Stimulated activated CD4-positive, alpha-beta T cell treated with anti-CD3 and anti-CD28 coated beads, Interleukin-15, amount 100 ng/mL, for 24 hours (primary cell): ENCODE measurements around the gene KASH5.

ENCODE experiments used
- DNase-seq: peaks from one replicate; pipeline ENCODE4 v3.0.0-alpha.2; 2020

The KASH5 gene

DNA sequence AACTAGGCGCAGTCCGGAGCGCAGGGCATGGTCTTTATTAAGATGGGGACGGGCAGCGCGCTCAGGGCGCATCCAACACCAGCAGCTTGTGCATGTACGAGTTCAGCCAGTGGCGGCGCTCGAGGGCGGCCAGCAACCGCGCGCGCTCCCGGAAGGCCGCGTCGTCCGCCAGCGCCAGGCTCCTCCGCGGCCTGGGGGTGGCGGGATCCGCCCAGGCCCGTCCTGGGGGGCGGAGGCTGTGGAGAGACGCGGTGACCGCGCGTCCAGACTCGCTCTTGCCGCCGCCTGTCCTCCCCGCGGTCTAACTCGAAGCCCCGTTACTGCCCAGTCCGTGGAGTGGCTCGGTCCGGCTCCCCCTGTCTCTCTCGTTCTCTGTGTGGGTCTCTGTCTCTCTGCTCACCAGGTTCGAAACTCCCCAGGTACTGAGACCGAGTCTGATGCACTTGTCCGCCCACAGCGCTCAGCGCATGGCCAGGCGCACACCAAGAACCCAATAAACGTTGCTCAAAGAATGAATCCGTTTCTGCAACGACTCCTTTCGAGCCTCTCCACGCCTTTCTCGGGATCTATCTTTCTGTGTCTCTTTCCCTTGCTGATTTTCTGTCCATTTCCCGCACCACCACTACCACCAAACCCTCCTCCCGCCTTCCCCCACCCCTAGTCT, 34.5 kb downstream of the KASH5 start:
- DNase-seq: peak; percentile 60

DNA sequence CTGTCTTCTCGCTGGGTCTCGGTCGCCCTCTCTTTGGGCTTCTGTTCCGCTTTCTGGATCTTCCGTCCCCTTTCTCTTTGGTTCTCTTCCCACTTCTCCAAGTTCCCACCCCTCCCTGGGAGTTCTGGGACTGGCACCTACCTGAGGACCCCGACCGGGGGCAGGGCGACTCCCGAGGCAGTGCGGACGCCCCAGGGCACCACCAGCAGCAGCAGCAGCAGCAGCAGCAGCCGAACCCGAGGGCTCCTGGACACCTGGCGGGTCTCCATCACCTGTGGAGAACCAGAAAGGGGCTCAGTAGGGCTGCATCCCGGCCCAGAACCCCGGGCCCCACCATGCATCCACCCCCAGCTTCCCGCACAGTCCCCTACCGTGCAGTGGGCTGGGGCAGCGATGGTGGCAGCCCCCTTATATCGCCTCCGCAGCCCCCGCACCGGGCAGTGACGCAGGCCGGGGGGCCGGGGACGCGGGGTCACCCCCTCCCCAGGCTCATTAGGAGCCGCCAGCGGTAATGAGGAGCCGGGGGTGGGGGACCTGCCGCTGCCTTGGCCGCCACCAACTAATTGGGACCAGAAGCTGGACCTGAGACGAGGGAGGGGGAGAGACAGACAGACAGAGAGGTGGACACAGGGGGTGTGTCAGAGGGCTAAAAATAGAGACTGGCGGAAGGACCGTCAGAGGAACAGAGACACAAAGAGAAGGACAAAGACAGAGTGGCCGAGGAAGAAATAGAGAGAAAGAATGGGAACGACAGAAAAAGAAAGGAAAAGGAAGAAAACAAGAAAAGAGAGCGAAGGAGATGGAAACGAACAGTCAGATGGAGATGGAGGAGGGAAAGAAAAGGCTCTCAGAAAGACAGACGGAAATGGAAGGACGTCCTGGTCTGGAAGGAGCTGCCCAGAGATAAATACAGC, 35.3 kb downstream of the KASH5 start, which contains the start of gene PTH2:
Gene PTH2 (minus strand): TSS at position 371 of the 914 bp plus-strand sequence. CDS start 102 bp downstream, at position 269.
- DNase-seq: no peak

DNA sequence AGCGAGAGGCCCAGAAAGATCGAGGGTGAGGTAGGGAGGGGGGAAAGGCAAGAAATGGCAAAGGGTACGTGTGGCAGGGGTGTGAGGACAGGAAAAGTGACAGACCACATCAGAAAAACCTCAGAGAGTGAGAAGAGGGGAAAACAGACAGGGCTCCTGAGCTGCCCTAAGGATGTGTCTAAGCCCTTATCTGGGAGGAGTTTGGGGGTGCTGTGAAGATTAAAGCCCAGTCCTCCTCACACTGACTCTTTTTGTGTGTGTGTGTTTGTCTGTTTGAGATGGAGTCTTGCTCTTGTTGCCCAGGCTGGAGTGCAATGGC, 35.9 kb downstream of the KASH5 start:
- no peak for DNase-seq

DNA sequence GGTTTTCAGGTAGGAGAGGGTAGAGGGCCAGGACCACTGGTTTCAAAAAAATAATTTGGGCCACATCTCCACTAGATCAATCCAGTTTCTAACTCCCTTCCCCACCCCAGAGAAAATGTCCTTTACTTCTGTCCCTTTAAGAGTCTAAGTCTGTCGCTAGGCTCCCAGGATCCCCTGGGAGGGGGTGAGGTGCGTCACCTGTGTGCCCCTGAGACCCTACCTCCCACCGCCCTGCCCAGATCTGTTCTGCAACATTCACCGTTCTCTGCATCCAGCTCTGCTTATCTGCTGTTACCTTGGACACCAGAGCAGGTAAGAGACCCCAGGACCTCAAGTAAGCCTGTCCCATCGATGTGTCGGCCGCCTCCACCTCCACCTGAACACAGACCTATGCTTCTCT, 37.1 kb downstream of the KASH5 start, which contains the start of gene GFY:
Gene GFY (plus strand): TSS at position 211 of the 400 bp plus-strand sequence. CDS start 1,043 bp downstream, outside the sequence.
- no peak for DNase-seq

DNA sequence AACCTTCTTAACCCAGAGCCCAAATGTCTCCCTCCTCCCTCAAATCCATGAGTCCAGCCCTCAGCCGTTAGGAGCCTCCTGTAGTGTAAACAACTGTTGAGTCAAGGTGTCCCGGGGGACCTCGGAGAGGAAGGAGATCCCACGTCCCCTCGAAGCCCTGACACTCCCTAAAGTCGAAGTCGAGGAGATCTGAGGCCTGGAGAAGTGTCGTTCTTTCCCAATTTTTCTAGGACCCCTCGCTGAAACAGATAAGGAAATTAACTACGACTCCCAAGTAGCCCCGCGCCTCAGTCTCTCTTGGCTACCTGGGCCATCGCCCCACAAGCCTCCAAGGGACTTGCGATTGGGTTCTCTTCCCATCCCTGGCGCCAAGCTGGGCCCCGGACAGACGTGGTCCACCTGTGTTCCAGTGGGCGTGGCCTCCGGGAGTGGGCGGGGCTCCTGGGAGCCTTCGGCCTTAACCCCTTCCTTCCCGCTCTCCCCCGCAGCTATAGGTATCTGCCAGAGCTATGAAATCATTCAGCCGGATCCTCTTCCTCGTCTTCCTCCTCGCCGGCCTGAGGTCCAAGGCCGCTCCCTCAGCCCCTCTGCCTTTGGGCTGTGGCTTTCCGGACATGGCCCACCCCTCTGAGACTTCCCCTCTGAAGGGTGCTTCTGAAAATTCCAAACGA, 38.0 kb downstream of the KASH5 start:
- DNase-seq: peak; percentile 61

DNA sequence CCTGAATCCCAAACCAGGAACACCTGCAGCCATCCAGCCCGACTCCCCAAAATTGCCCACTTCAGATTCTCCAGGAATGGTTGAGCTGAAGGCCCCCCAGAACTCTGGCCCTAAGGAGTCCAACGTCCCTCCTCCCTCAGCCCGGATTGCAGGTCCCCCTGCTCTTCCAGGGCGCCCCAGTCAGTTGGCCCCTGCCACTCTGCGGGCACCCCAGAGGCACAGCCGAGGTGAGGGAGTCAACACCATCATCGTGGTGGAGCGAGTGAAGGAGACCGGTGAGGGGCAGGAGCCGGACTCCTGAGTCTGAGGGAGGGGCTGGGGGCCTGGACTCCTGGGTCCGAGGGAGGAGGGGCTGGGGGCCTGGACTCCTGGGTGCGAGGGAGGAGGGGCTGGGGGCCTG, 39.3 kb downstream of the KASH5 start:
- no peak for DNase-seq

DNA sequence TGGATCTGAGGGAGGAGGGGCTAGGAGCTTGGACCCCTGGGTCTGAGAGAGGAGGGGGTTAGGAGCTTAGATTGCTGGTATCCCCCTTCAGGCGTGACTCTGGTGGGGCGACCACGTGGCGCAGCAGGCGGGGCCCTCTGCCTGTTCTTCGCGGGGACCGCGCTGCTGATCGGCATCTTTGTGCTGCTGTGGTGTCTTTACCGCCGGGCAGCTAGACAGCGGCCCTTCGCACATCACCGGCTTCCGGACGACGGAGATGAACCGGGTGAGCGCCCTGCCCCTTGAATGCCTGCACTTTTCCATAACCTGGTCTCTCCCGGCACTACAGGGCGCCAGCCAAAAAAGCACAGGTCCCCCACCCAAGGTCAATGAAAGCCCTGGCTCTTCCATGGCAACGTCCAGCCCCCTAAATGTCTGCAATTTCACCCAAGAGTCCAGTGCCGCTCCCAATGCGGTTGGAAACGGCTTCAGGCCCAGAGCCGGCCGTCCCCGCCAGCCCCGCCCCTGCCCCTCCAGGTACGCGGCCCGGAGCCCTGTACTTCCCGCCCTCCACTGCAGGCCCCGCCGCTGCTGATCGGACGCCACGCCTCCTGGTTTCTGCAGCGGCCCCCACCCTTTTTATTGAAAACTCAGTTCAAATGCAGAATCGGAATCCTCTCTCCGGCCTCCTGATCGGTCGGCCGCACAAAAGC, 40.0 kb downstream of the KASH5 start:
- peak; percentile 47 for DNase-seq

DNA sequence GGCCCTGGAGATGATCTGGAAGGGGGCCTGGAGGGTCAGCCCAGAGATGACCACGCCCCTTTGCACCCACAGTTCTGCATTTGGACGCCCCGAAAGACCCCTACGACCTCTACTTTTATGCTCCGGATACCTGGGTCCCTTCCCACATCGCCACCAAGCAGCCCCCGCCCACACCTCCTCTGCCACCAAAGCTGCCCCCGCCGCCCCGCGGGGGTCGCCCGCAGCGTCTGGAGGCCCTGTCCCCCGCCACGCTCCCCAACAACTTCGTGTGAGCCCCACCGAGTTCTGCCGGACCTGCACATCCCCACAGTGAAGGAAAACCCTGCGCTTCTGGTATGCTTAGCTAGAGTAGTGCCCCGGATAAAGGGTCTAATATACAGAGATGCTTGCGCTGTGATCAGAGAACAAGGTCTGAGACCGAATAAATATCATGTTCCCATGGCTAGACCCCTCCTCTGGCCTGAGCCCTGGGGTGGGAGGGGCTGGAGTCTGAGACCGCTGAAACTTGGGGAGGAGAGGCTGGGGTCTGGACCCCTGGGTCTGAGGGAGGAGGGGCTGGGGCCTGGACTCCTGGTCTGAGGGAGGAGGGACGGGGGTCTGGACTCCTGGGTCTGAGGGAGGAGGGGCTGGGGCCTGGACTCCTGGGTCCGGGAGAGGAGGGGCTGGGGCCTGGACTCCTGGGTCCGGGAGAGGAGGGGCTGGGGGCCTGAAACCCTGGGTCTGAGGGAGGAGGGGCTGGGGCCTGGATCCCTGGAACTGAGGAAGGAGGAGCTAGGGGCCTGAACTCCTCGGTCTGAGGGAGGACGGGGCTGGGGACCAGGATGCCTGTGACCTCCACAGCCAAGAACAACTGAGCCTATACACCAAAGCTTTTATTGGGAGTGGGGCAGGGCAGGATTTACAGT, 40.8 kb downstream of the KASH5 start:
- no peak for DNase-seq

DNA sequence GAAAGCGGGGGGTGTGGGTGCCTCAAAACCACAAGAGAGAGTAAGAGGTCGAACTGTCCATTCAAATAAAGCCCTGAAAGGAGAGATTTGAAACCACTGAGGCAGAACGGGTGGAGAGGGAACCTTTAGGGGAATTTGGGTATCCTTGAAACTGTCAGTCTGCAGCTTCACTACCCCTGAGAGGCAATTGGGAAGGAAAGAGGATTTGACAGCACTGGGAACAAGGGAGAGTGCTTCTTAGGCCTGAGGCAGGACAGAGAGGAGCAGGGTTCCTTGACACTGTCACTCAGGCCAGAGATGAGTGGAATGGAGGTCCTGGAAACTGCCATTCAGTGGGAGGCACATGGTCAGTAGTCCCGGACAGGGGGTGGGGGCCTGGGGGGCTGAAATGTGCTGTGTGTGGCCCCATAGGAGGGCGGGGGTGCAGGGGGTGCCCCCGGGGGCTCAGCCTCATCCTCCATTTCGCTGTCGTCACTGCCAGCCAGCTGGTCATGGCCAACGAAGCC, 42.2 kb downstream of the KASH5 start:
- no peak for DNase-seq

DNA sequence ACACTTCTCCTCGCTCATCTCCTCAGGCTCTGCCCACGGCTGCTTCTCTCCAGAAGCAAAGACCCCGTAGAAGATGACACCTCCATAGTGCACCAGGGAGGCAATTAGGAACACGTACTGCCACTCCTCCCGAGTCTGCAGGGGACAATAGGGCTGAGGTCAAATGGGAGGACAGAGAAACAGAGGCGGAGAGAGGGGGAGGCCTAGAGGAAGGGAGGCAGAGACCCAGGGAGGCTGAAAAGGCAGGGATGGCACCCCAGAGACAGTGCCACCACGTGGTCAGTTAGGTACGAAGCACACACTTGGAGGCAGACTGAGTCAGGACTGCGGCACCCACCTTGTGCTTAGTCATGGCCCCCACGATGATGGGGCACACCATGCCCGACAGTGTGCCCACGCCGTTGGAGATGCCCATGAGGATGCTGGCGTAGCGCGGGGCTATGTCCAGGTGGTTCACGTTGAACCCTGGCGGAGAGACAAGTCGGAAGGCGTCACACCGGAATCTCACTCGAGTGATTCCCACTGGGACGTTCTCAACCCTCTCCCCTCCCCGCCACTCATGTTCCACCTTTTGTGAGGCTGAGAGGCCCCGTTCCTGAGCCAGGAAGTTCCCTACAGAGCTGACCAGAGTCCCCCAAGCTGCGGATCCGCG, 42.8 kb downstream of the KASH5 start:
- DNase-seq: peak; percentile 61

DNA sequence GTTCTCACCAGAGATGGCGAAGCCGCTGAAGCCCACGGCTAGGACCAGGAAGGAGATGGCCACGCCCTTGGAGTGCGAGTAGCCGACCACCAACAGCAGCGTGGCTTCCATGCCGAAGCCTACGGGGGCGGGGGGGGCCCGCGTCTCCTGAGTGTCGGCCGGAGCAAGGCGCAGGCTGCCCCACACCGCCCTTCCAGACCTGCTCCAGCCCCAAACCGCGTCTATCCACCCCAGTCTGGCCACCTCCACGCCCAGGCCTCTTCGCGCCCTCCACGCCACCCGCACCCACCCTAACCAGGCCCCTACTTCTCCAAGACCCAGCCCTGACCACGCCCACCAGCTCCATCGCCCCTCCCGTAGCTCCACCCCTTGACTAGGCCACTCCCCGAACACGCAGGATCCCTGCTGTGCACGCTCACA, 43.3 kb downstream of the KASH5 start:
- DNase-seq: peak; percentile 38

DNA sequence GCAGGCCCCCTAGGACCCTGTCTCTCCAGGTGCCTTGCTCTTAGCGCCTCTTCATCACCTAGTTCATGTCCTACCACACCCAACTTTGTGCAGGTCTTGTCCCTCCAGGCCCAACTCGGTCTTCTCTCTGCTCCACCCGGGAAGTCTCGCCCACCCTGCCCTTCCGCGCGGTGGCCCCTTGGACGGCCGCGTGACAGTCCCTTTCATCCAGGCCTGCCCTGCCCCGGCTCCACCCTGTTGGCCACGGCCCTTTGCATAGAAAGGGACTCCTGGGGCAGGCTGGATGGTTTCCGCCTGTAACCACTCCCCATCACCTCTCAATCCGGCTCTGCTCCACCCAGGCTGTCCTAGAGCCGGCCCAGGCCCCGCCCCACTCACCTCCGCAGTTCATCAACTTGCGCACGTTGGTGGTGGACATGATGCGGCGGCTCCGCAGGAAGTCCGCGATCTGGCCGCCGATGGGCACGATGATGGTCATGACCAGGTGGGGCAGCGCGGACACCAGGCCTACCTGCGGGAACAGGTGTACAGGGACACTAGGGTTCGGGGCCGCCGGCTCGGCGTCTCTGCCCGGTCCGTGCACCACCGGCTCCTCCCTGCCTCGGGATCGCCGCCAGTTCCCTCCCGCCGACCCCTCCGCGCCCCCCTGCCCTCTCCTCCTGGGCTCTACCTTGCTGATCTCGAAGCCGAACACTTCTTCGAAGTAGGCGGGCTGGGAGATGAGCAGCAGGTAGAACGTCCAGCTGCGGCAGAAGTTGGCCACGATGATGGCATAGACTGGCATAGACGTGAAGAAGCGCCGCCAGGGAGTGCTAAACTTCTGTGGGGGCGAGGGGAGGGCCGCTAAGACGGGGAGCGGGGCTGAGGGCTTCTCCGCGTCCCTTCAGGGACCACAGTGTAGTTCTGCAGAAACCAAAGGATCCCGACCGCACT, 44.4 kb downstream of the KASH5 start:
- DNase-seq: peak; percentile 57

DNA sequence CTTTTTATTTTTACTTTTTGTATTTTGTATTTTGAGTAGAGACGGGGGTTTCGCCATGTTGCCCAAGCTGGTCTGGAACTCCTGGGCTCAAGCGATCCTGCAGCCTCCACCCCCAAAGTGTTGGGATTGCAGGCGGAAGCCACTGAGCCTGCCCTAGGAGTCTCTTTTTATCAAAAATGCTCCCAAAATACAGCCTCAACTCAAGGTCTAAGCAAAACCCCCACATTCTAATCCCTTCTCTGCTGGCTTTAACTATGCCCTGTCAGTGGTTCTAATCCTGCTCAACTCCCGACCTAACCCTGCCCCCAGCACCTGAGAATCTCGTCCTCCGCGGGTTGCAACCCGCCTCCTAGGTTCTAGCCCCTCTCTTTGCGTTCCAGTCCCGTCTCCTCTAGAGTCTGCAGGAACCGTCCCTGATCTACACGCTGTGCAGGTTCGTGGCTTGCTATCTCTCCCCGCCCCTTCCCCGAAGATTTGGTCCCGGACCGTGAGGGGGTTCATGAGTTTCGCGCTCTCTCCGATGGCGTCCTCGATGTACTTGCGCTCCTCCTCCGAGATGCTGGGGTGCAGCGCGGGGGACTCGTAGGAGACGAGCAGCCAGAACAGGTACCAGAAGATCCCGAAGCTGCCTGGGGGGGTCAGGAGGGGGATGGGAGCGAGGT, 45.3 kb downstream of the KASH5 start:
- no peak for DNase-seq

DNA sequence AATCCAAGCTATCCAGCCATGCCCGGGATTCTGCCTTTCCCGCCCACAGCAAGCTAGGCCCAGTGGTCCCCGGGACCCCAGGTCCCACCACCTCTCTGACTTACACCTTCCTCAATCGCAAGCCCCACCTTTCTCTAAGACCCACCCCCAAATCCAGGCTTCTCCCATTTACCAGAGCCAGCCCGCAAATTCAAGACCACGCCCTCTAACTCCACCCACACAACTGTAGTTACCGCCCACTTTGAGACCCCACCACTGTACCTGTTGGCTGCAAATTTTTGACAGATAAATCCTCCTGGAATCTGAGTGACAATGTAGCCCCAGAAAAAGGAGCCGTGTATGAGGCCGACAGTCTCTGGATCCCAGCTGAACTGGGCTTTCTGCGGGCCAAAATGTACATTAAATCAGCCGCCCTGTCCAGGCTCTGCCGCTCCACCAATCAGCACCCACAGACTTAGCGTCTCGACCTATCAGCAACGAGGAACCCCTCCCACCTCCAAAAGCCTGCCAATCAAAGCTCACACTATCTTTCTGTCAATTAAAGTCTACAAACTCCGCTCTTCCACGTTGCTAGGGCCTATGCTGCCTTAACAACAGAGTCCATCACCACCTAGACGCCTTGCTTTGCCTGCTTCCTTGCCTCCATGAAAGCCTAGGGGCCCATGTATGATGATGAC, 47.0 kb downstream of the KASH5 start:
- no peak for DNase-seq

DNA sequence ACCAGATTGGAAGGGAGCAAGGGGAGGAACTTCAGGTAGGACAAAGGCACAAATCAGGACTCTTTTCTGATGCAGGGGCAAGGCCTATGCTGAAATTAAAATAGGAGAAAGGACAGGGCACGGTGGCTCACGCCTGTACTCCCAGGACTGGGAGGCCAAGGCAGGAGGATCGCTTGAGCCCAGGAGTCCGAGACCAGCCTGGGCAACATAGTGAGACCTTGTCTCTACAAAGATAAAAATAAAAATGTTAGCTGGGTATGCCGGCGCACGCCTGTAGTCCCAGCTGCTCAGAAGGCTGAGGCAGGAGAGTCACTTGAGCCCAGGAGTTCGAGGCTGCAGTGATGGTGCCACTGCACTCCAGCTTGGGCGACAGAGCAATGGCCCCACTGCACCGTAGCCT, 47.6 kb downstream of the KASH5 start:
- no peak for DNase-seq

DNA sequence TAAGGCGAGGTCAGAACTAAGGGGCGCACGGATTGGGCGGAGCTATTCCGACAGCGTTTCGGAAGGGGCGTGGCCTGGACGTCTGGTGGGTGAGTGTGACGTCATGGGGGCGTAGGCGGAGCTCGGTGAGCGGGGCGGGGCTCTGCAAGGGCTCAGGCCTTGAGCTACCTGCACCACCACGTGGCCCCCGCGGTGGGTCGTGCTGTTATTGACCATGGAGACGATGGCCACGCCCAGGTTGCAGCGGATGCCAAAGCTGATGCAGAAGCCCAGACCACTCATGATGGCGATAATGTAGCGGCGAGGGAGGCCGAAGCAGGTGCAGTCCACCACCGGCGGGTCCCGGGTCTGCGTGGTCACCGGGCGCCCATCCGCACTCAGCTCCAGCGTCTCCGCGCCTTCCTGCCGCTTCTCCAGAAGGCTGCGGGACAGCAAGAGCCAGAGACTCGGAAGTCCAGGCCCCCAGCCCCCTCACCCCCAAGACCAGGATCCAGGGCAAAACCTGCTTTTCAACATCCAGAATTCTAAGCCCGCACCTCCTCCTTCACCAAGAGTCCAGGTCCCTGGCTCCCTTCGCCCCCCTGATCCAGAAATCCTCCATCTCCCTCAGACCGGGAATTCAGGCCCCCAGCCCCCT, 48.5 kb downstream of the KASH5 start:
- peak; percentile 79 for DNase-seq

DNA sequence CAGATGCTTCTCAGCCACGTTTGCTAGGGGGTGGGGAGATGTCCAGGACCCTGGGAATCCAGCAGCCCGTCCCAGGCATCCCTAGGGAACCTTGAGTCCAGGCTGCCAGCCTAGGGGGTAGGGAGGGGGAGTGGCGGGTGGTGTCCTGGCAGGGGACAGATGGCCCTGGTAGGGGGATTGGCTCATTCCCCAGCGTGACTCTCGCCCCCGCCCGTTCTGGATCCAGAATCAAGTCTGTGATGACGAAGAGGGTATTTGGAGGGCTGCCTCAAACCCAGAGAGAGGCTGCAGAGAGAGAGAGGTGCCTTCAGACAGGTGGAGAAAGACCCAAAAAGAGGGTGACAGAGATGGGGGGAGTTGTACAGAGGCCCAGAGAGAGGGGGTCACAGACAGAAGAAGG, 49.2 kb downstream of the KASH5 start:
- DNase-seq: no peak

DNA sequence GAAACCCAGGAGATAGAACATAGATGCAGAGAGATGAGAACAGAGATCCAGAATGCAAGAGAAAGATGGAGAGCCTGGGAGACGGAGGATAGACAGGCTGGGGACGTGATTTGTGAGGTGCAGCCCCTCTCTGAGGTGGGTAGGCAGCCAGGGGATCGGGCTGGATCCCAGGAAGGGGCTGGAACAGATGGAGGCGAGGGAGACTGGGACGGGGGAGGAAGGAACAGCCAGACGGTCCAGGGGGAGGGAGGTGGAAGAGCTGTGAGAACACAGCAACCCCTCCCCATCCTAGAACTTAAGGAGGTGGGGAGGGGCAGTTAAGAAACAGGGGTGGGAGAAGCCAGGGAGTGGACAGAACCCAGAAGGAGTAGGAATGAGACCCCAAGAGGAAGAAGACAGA, 50.2 kb downstream of the KASH5 start:
- DNase-seq: no peak
